ENCODE results near the gene TEFM.

DNA sequence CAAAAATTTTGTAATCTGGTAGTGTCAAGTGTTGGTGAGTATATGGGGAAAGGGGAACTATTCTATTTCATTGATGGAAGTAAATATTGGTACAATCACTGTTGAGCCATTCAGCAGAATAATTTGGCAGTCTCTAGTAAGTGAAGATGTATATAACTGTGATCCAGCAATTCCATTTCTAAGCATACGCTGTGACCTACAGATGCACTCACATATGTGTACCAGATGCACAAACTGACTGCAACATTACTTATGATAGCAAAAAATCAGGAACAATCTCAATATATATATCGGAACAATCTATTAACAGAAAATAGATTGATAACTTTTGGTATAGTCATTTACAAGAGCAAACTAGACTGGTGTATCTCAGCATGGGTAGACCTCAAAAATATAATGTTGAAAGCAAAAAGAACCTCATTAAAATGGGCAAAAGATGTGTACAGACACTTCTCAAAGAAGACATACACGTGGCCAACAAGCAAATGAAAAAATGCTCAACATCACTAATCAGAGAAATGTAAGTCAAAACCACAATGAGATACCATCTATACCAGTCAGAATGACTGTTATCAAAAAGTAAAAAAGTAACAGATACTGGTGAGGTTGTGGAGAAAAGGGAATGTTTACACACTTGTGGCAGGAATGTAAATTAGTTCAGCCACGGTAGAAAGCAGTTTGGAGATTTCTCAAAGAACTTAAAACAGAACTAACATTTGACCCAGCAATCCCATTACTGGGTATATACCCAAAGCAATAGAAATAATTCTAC, 36.5 kb upstream of the TEFM start:
- TF ChIP-seq FOXP2 (optimal IDR thresholded peaks at IDR 0.05; ENCODE audit: control extremely low read depth, extremely low read length, insufficient read depth): no peak
- TF ChIP-seq EZH2 (IDR thresholded peaks at IDR 0.05): no peak
- TF ChIP-seq POLR2AphosphoS5 (IDR thresholded peaks at IDR 0.05; ENCODE audit: borderline replicate concordance, low read depth, low read length): no peak

Data from SK-N-MC (cell line).